H9 (cell line): ENCODE data around the gene ZFP91. TPM values are rescaled to one million over a fixed set of nuclear protein-coding genes. Genes with fewer than 3 reads are reported as not detected.

Source experiments
- DNase-seq: peaks from one replicate; pipeline ENCODE4 v3.0.0-alpha.2; 2017
- H2AFZ ChIP-seq: one replicate; pipeline ENCODE4 v1.6.1; 2013; ENCODE audit warnings: mild to moderate bottlenecking, low read length, control low read depth, moderate library complexity
- H2AK5ac ChIP-seq: 2 replicates; pipeline ENCODE4 v1.6.1; 2013; ENCODE audit warnings: low read length, control low read depth, mixed read lengths; ENCODE audit not compliant: insufficient read length
- H2BK120ac ChIP-seq: one replicate; pipeline ENCODE4 v1.6.1; 2013; ENCODE audit warnings: low read depth, mild to moderate bottlenecking, low read length, control low read depth, inconsistent platforms; ENCODE audit not compliant: poor library complexity, severe bottlenecking
- H2BK12ac ChIP-seq: 2 replicates; pipeline ENCODE4 v1.6.1; 2013; ENCODE audit warnings: low read length, control low read depth, mixed read lengths, low read depth; ENCODE audit not compliant: insufficient read length
- H2BK15ac ChIP-seq: 2 replicates; pipeline ENCODE4 v1.6.1; 2013; ENCODE audit warnings: low read depth, low read length, control low read depth
- H2BK20ac ChIP-seq: one replicate; pipeline ENCODE4 v1.6.1; 2013; ENCODE audit warnings: low read depth, mild to moderate bottlenecking, low read length, control low read depth, inconsistent platforms; ENCODE audit not compliant: poor library complexity, severe bottlenecking
- H2BK5ac ChIP-seq: 2 replicates; pipeline ENCODE4 v1.6.1; 2013; ENCODE audit warnings: low read length, control low read depth, mixed read lengths; ENCODE audit not compliant: insufficient read length
- H3K14ac ChIP-seq: 2 replicates; pipeline ENCODE4 v1.6.1; 2013; ENCODE audit warnings: low read length, control low read depth; ENCODE audit not compliant: insufficient read depth
- H3K18ac ChIP-seq: 2 replicates; pipeline ENCODE4 v1.6.1; 2013; ENCODE audit warnings: low read depth, mild to moderate bottlenecking, mixed read lengths, low read length, control low read depth; ENCODE audit not compliant: insufficient read length
- H3K23ac ChIP-seq: 2 replicates; pipeline ENCODE4 v1.6.1; 2013; ENCODE audit warnings: low read length, control low read depth, mixed read lengths, low read depth; ENCODE audit not compliant: insufficient read length
- H3K23me2 ChIP-seq: 2 replicates; pipeline ENCODE4 v1.6.1; 2013; ENCODE audit warnings: low read depth, mild to moderate bottlenecking, mixed read lengths, low read length, control low read depth; ENCODE audit not compliant: insufficient read length, poor library complexity, severe bottlenecking
- H3K27ac ChIP-seq: 2 replicates; pipeline ENCODE4 v1.5.1; 2013; ENCODE audit warnings: low read length, control low read depth, mixed read lengths, low read depth; ENCODE audit not compliant: insufficient read length
- H3K27me3 ChIP-seq: 2 replicates; pipeline ENCODE4 v1.6.1; 2013; ENCODE audit warnings: low read length, control low read depth, inconsistent platforms; ENCODE audit not compliant: insufficient read depth
- H3K4ac ChIP-seq: 2 replicates; pipeline ENCODE4 v1.6.1; 2013; ENCODE audit warnings: low read depth, mild to moderate bottlenecking, control low read depth, inconsistent platforms, low read length, moderate library complexity
- H3K4me1 ChIP-seq: 2 replicates; pipeline ENCODE4 v1.6.1; 2013; ENCODE audit warnings: low read length, control low read depth, inconsistent platforms; ENCODE audit not compliant: insufficient read depth
- H3K4me2 ChIP-seq: 2 replicates; pipeline ENCODE4 v1.6.1; 2013; ENCODE audit warnings: low read length, control low read depth, mixed read lengths; ENCODE audit not compliant: insufficient read length, insufficient read depth
- H3K56ac ChIP-seq: 2 replicates; pipeline ENCODE4 v1.6.1; 2013; ENCODE audit warnings: low read depth, mild to moderate bottlenecking, mixed read lengths, low read length, control low read depth; ENCODE audit not compliant: insufficient read length
- H3K79me1 ChIP-seq: 2 replicates; pipeline ENCODE4 v1.6.1; 2013; ENCODE audit warnings: low read depth, mild to moderate bottlenecking, moderate library complexity, low read length, control low read depth, inconsistent platforms; ENCODE audit not compliant: insufficient read depth, poor library complexity, severe bottlenecking
- H3K79me2 ChIP-seq: 2 replicates; pipeline ENCODE4 v1.6.1; 2013; ENCODE audit warnings: low read length, control low read depth, inconsistent platforms; ENCODE audit not compliant: insufficient read depth
- H3K9ac ChIP-seq: 2 replicates; pipeline ENCODE4 v1.6.1; 2013; ENCODE audit warnings: low read length, control low read depth, mixed read lengths; ENCODE audit not compliant: insufficient read length; ENCODE audit errors: extremely low read depth
- H3K9me3 ChIP-seq: one replicate; pipeline ENCODE4 v1.6.1; 2013; ENCODE audit warnings: low read depth, low read length, inconsistent platforms; ENCODE audit not compliant: control insufficient read depth
- H3T11ph ChIP-seq: one replicate; pipeline ENCODE4 v1.6.1; 2013; ENCODE audit warnings: mild to moderate bottlenecking, low read length, control low read depth, inconsistent platforms
- H4K20me1 ChIP-seq: one replicate; pipeline ENCODE4 v1.6.1; 2013; ENCODE audit not compliant: control insufficient read depth, insufficient read length, insufficient read depth
- H4K5ac ChIP-seq: 2 replicates; pipeline ENCODE4 v1.6.1; 2013; ENCODE audit warnings: low read depth, mild to moderate bottlenecking, mixed read lengths, low read length, control low read depth; ENCODE audit not compliant: insufficient read length
- H4K8ac ChIP-seq: replicated peaks from 2 replicates; pipeline ENCODE4 v1.6.1; 2013; ENCODE audit warnings: low read length, control low read depth, mixed read lengths, low read depth; ENCODE audit not compliant: insufficient read length
- H4K91ac ChIP-seq: 2 replicates; pipeline ENCODE4 v1.6.1; 2013; ENCODE audit warnings: low read depth, mild to moderate bottlenecking, moderate library complexity, mixed read lengths, low read length, control low read depth; ENCODE audit not compliant: insufficient read length
- H3K27ac Mint-ChIP-seq, 3 experiments: 2 replicates in 2 of 3; 3 replicates in 1 of 3; pipeline ENCODE4 v1.8.0; 2020 to 2021; ENCODE audit warnings: mixed read lengths in 3 of 3, mild to moderate bottlenecking in 1 of 3, moderate library complexity in 1 of 3
- H3K27me3 Mint-ChIP-seq: 2 replicates; pipeline ENCODE4 v1.8.0; 2021; ENCODE audit warnings: low read depth, mild to moderate bottlenecking, moderate library complexity, mixed read lengths
- H3K36me3 Mint-ChIP-seq, 3 experiments: 2 replicates in 2 of 3; 3 replicates in 1 of 3; pipeline ENCODE4 v1.8.0; 2020 to 2021; ENCODE audit warnings: low read depth in 3 of 3, mixed read lengths in 3 of 3; ENCODE audit not compliant: insufficient read depth in 1 of 3
- H3K4me1 Mint-ChIP-seq, 2 experiments: 2 replicates each; pipeline ENCODE4 v1.8.0; 2020; ENCODE audit warnings: mixed read lengths in 2 of 2
- H3K4me3 Mint-ChIP-seq, 2 experiments: 2 replicates in 1 of 2; 3 replicates in 1 of 2; pipeline ENCODE4 v1.8.0; 2020 to 2021; ENCODE audit warnings: mild to moderate bottlenecking in 2 of 2, mixed read lengths in 2 of 2, moderate library complexity in 1 of 2
- H3K9me3 Mint-ChIP-seq, 2 experiments: 2 replicates in 1 of 2; 3 replicates in 1 of 2; pipeline ENCODE4 v1.8.0; 2020; ENCODE audit warnings: mild to moderate bottlenecking in 2 of 2, mixed read lengths in 2 of 2, moderate library complexity in 1 of 2
- WGBS: extraction: QIAGEN DNeasy Blood & Tissue Kit; methylation state at CpG from one replicate; pipeline ENCODE4 v1.1.7; 2013; ENCODE audit warnings: missing lambda C conversion rate, low lambda C conversion rate, mixed read lengths; ENCODE audit not compliant: insufficient read length; ENCODE audit errors: extremely low coverage; 5-methylcytosine and 5-hydroxymethylcytosine counted together
- total RNA-seq: library from RNA; stranded (reverse); gene quantifications from 2 replicates; pipeline ENCODE4 v1.2.1, GENCODE V29; 2021
- TF ChIP-seq, protein P1 (sequence below): fragments of 200-600 bp; sonication (generic); conservative IDR thresholded peaks from 3 replicates; pipeline ENCODE4 v1.8.0; 2021; ENCODE audit warnings: antibody characterized with exemption, mild to moderate bottlenecking

ZFP91 gene
- total RNA-seq, 1 experiment from 2014 or later, result 32.9 TPM

DNA sequence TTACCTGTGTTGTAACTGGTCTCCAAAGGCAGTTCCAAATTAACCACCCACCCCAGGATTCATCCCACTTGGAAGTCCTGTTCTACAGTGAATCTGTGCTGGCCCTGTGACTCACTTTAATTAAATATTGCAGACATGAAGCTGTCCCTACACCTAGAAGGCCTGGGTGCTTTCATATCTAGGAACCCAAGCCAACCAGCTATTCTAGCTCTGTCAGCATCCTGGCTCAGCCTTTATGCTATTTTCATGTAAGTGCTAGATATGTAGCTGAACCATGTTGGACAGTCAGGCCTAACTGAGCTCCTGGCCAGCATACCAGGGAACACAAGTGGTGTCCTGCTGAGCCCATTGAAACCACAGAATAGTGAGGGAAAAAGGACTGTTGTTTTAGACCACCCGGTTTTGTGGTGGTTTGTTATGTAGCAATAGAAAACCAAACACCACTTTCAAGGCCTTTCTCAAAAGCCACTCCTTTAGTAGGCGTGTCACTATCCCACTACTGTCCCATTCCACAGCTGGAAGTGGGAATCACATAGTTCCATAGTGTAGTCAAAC lies 73.9 kb downstream of the ZFP91 start:
- WGBS, result no CpG with 5 or more reads among the region's 2 CpGs
- no peak for DNase-seq

More for the DNA sequence above, 73.9 kb downstream of the ZFP91 start:
- Histone ChIP-seq H3K9me3 (no peaks in the 10 kb centered on the region), H2AFZ (no peak overlapping the region), H3K27ac (no peak overlapping the region), H2BK120ac (no peak overlapping the region), H3K9ac (no peak overlapping the region), H4K20me1 (no peaks in the 10 kb centered on the region), H4K8ac (no peak overlapping the region), H3K23ac (no peak overlapping the region), H4K91ac (no peak overlapping the region), H3T11ph (no peak overlapping the region), H4K5ac (no peak overlapping the region), H2BK12ac (no peak overlapping the region), H2AK5ac (no peak overlapping the region), H3K27me3 (no peaks in the 10 kb centered on the region), H2BK20ac (no peak overlapping the region), H2BK5ac (no peak overlapping the region), H3K14ac (no peak overlapping the region), H2BK15ac (no peak overlapping the region), H3K79me1 (no peaks in the 10 kb centered on the region), H3K23me2 (no peaks in the 10 kb centered on the region), H3K79me2 (no peaks in the 10 kb centered on the region), H3K4me1 (no peaks in the 10 kb centered on the region), H3K4ac (no peak overlapping the region), H3K18ac (no peak overlapping the region), H3K4me2 (no peak overlapping the region), H3K56ac (no peak overlapping the region)
- Mint-ChIP-seq H3K4me1 (peaks cover 23 to 34% of the 10 kb centered on the region in 2 experiments), H3K27ac (no peak overlapping the region; a peak in 1 of 7 replicates), H3K27me3 (peaks cover 4% of the 10 kb centered on the region), H3K36me3 (no peaks in the 10 kb centered on the region), H3K9me3 (peaks cover 5 to 12% of the 10 kb centered on the region in 2 experiments; a peak in 4 of 5 replicates), H3K4me3 (no peak overlapping the region)
- TF ChIP-seq, protein P1, sequence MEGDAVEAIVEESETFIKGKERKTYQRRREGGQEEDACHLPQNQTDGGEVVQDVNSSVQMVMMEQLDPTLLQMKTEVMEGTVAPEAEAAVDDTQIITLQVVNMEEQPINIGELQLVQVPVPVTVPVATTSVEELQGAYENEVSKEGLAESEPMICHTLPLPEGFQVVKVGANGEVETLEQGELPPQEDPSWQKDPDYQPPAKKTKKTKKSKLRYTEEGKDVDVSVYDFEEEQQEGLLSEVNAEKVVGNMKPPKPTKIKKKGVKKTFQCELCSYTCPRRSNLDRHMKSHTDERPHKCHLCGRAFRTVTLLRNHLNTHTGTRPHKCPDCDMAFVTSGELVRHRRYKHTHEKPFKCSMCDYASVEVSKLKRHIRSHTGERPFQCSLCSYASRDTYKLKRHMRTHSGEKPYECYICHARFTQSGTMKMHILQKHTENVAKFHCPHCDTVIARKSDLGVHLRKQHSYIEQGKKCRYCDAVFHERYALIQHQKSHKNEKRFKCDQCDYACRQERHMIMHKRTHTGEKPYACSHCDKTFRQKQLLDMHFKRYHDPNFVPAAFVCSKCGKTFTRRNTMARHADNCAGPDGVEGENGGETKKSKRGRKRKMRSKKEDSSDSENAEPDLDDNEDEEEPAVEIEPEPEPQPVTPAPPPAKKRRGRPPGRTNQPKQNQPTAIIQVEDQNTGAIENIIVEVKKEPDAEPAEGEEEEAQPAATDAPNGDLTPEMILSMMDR, result no peak
